ENCODE measurements around the gene SEC14L2. TPM values are rescaled to one million over a fixed set of nuclear protein-coding genes. Genes with fewer than 3 reads are reported as not detected.
A peak's percentile ranks its signal among the peaks of the same experiment; 100 is the strongest.

The SEC14L2 gene
- total RNA-seq, 4 donors from 2014 or later: 3.0 to 8.8 (median 5.0) TPM

DNA sequence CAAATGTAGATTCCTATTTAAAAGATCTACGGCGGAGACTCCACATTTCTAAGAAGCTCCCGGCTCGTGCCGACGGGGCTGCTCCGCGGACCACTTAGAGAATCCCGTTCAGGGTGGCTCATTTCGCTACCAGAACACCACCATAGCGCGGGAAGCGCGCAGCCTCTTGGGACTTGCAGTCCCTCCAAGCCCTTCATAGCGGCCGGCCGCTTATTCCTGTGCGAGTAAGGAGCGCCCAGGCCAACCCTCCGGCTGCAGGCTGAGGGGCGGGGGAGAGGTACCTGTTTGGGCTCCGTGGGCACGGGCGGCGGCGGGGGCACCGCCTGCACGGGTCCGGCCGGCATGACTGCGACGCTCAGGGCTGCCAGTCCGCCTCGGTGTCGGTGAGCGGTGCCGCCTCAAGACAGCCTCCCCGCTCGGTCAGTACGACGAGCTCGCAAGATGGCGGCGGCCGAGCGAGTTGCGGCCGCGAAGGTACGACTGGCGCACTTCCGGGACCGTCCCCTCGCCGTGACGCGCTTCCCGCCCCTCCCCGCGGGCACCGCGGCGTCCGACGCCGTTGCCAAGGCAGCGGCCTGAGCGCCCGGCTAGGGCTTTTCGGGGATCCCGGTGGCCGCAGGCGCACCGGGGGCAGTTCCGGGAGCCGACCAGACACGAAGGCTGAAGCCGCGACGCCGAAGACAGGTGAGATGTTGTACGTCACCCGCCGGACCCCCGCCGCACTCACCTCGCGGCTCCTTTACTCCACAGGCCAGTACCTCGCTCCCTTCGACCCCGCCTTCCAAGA, 40.2 kb upstream of the SEC14L2 start, which contains the start of the genes CCDC157 and SF3A1:
CCDC157 (plus strand) TSS at position 559 of the 787 bp plus-strand sequence. CDS start 8,994 bp downstream, outside the sequence.
SF3A1 (minus strand) TSS at position 446 of the 787 bp plus-strand sequence; CDS start at position 344, 102 bp downstream.
- DNase-seq (ENCODE audit: low spot score) (peak; percentile 58), ATAC-seq (ENCODE audit: low FRiP score) (peak; percentile 97)
- TF ChIP-seq, protein P1, sequence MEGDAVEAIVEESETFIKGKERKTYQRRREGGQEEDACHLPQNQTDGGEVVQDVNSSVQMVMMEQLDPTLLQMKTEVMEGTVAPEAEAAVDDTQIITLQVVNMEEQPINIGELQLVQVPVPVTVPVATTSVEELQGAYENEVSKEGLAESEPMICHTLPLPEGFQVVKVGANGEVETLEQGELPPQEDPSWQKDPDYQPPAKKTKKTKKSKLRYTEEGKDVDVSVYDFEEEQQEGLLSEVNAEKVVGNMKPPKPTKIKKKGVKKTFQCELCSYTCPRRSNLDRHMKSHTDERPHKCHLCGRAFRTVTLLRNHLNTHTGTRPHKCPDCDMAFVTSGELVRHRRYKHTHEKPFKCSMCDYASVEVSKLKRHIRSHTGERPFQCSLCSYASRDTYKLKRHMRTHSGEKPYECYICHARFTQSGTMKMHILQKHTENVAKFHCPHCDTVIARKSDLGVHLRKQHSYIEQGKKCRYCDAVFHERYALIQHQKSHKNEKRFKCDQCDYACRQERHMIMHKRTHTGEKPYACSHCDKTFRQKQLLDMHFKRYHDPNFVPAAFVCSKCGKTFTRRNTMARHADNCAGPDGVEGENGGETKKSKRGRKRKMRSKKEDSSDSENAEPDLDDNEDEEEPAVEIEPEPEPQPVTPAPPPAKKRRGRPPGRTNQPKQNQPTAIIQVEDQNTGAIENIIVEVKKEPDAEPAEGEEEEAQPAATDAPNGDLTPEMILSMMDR (IDR thresholded peaks at IDR 0.05): no peak

DNA sequence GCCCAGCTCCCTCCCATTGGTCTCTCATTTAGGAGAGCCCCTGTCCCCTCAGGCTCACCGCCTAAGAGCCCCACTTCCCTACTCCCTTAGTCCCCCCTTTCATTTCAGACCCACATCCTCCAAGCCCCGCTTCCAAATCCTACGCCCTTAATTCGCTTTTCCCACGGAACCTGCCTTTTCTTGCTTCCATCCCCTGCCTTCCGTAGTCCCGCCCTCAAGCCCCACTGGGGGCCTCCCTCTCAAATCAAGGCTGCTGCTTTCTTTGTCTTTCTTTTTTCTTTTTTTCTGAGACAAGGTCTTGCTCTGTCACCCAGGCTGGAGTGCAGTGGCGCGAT, 39.6 kb upstream of the SEC14L2 start:
- DNase-seq (ENCODE audit: low spot score) (no peak), ATAC-seq (ENCODE audit: low FRiP score) (no peak)
- TF ChIP-seq, protein P1 (IDR thresholded peaks at IDR 0.05): no peak

DNA sequence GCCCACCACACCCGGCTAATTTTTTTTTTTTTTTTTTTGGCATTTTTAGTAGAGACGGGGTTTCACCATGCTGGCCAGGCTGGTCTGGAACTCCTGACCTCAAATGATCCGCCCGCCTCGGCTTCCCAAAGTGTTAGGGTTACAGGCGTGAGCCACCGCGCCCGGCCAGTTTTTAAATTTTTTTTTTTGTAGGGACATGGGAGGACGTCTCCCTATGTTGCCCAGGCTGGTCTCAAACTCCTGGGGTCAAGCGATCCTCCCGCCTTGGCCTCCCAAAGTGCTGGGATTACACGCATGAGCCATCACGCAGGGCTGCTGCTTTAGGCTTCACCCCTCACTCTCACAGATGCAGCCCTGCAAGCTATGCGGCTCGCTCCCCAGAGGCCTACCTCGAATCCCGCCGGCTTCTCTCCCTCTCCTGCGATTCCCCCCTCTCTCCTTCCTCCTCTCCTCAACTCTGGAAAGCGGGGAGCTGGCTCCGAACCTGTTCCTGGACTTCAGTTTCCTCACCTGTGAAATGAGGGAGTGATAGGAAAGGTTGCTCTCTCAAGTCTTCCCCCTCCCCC, 39.1 kb upstream of the SEC14L2 start:
- ATAC-seq (ENCODE audit: low FRiP score) (no peak), DNase-seq (ENCODE audit: low spot score) (no peak)
- TF ChIP-seq, protein P1 (IDR thresholded peaks at IDR 0.05): no peak

DNA sequence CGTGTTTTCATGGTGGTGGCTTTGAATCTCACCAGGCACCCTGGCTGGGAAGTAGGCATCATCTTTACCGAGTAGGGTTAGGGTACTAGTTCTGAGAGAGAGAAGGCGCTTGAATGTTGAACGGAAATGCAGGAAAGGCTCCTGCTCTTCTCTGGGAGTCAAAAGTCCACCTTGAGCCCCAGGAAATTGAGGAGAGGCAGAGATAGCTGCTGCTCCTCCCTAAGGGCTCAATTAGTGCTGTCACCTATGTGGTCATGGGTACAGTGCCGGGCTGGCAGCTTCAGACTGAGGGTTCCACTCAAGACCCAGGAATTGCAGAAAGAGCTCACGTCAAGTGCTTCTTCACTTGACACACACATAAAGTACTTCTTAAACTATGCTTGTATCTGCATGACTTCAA, 38.3 kb upstream of the SEC14L2 start:
- TF ChIP-seq, protein P1 (IDR thresholded peaks at IDR 0.05): no peak
- ATAC-seq (ENCODE audit: low FRiP score) (no peak), DNase-seq (ENCODE audit: low spot score) (no peak)

DNA sequence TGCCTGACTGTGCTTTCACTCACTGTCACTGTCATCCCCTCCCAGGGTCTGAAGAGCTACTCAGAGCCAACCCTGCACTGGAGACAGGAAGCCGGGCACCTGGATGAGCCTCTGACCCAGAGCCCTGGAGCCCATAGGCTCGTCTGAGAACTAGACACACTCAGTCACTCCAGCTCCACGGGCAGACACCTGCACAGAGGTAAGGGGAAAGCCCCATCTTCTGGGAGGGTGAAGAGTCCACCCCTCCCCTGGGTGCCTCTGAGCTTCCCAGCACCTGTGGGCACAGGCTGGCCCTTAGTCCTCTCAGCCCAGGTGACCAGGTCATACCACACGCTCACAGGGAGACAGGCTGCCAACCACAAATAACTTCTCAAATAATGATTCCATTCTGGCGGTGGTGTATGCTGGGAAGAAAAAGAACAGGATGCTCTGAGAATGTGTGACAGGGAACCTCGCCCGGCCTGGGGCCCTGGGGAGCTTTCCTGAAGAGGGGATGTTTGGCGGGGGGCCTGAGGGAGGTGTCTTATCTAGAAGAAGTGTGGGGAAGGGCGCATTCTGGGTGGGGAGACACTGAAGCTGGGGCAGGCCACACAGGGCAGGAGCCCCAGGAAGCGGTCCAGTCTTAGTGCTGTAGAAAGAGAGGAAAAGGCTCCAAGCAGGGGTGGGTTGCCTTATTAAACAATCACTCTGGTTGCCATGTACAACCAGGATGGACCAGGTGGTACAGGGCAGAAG, 34.7 kb upstream of the SEC14L2 start:
- DNase-seq (ENCODE audit: low spot score) (no peak), ATAC-seq (ENCODE audit: low FRiP score) (no peak)
- TF ChIP-seq, protein P1 (IDR thresholded peaks at IDR 0.05): no peak

DNA sequence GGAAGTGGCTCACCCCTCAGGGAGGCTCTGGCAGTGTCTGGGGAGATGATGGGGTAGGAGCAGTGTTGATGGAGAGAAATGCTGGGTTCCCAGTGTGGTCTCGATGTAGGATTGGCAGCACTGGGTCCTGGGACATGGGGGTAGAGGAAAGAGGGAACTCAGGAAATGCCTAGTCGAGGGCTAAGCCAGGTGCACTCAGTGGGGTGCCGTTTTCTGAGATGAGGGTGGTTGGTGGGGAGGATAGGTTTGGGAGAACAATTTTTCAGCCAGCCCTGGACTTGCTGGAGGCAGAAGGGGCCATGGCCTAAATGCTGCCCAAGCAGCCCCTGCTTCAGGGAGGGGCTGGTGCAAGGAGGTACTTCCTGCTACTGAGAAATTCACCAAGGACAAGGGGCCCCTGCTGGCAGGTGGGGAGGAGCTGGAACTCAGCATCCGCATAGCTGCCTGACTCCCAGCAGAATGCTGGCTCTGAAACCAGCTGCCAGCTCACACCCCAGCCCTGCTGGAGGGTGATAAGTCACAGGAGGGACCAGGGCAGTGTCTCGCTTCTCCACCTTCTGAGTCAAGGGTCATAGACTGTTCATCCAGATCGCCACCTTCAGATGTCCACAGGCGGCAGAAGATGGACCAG, 34.1 kb upstream of the SEC14L2 start:
- ATAC-seq (ENCODE audit: low FRiP score) (no peak), DNase-seq (ENCODE audit: low spot score) (no peak)
- TF ChIP-seq, protein P1 (IDR thresholded peaks at IDR 0.05): no peak

All from omental fat pad (tissue), 4 donors.